ENCODE measurements around the gene MLLT3.

The MLLT3 gene

DNA sequence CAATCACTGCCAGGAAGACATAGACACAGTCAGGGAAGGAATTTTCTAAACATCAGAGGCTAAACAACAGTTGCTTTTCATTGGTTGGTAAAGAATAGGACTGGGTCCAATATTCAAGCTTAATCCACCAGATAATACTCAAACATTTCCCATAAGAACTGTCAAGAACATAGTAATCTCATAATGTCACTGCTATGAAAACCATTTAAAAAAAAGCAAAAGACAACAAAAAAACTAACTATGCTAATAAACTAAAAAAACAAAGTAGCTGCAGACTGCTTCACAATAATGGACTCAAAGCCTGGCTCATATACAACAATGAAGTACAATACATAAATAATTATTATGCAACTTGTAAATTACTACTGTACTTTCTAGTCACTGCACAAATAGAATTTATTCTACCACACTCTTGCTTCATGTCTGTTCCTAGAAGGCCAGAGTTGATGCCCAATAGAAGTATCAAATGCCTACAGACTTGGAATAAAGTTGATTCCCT, 148.7 kb downstream of the MLLT3 start:
- no peak for DNase-seq

DNA sequence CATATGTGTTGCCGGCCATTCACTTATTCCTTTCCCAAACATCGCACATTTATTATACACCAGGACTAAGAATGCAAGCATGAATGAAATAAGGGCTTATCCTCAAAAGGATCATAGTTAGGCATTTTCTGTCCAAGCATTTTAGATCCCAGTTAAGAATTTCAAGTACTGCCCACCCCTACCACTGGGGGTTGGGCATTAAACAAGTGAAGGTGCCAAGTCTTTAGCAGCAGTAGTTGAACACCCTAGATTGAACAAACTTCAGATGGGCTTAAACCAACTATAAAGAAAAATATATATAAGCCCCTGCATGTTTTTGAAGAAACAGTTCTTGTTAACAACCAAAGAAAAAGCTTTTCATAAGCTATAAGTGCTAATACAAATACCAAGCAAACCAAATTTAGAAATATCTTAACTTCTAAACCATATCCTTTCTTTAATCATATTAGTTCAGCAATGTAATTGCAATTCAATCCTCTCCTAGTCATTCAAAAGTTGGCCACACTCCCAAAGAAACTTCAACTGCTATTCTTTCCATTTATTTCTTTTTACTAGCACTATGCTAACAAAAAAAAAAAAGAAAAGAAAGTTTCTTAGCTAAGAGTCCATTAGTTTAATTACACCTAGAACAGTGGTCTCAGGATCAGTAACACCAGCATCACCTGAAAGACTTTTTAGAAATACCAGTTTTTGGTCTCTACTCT, 149.8 kb downstream of the MLLT3 start:
- DNase-seq = peak; percentile 16

DNA sequence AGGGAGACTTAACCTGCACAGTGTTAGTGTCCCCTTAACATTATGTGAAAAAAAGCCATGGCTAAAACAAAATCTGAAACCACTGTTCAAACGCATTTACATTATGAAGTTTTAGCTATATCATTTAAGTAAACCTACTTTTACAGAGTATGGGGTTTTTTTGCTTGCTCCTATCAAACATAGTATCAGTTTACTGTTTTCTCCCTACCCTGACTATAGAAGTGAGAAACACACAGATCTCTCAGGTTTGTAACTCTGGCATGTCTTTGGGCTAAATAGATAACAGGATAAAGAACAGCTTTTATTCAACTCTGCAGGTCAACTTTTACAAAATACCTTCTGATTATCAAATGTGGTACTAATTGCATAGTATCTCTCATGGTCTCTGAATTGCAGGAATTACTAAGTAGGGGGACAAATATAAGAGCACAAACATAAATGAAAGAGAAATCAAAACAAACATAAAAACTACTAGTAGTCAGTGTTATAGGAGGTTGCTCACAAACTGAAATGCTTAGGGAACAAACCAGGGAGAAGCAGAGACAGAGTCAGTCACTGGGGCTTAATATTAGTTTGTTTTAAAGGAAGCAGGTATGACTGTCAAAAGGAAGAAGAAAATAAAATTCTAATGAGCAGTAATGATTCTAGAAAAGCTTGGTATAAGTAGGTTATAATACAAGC, 155.8 kb downstream of the MLLT3 start:
- DNase-seq = no peak

DNA sequence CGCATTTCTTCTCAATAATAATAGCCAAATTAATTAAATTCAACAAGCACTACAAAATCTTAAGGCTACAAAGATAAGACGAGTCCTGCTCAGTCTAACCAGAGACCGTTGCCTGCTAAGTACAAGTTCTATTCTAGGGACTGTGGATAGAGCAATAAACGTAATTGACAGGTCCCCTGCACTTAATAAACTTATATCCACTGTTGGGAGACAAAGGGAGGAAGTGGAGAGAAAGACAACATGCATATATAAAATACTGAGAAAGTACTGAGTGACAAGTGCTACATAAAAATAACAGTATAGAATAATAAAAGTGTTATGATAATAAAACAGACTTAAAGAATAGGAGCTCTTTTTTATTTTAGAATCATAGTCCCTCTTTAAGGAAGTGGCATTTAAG, 158.1 kb downstream of the MLLT3 start:
- DNase-seq = no peak

DNA sequence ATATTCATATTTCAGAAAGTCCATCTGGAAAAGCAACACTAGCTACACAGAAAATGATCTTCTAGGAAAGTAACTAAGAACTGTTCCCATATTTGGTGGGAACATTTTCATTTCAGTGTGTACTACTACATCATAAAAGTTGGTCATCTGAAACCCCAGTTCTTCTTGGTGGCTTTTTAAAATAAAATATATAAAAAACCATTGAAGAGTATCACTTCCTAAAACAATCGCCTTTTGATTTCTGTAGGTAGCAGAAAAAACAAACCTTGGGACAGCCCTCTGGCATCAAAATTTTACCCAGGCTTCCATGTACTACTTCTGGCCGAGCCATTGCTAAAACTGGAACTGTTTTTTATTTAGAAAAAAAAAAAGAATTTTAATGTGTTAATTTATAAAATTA, 158.5 kb downstream of the MLLT3 start:
- DNase-seq = no peak

DNA sequence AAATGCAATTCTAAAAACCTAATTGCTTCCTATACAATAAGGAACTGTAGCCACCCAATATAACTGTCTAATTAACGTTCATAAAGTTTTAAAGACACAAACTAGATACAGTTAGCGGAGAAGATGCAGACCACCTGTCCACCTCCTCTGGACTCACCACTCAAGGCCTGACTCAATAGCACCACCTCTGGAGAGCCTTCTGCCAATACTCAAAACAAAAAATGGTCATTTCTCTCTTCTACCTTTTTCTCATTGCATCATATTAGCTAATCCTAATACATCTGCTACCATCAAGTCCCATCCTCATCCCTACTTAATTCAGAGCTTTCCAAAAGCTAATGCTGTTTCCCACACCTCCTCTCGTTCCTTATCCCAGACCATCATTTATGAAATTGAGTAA, 159.9 kb downstream of the MLLT3 start:
- no peak for DNase-seq

DNA sequence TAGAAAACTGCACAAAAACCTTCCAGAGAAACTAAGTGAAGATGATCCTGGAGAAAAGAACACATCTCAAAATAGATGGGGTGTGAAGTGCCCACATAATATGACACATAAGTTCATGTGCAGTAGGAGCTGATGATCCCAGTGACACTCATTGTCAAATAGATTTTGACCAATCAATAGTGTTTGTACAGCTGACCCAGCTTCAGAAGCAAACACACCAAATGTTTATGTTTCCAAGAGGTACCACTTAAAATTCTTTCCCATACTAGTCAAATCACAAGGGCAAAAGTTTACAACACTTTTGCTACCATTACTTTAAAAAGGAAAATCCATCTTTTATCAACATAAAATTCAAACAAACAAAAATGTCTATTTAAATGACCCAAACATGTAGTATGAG, 175.0 kb downstream of the MLLT3 start:
- no peak for DNase-seq

DNA sequence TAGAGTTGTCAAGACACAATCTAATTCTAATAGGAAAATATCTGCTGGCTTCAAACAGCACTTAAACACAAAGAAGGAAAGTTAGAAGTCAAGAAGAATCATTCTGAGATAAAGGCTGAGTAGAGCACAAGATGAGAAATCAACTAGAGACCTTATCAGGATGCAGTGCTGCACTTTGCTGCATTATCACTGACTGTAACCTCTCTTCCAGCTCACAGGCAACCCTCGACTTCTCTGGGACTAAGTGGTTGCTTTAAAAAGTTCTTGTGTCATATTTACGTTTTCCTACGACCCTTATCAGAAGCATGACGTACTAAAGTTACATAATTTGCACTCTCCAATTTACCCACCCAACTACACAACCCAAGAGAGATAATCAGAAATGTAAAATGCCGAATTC, 176.1 kb downstream of the MLLT3 start:
- no peak for DNase-seq

DNA sequence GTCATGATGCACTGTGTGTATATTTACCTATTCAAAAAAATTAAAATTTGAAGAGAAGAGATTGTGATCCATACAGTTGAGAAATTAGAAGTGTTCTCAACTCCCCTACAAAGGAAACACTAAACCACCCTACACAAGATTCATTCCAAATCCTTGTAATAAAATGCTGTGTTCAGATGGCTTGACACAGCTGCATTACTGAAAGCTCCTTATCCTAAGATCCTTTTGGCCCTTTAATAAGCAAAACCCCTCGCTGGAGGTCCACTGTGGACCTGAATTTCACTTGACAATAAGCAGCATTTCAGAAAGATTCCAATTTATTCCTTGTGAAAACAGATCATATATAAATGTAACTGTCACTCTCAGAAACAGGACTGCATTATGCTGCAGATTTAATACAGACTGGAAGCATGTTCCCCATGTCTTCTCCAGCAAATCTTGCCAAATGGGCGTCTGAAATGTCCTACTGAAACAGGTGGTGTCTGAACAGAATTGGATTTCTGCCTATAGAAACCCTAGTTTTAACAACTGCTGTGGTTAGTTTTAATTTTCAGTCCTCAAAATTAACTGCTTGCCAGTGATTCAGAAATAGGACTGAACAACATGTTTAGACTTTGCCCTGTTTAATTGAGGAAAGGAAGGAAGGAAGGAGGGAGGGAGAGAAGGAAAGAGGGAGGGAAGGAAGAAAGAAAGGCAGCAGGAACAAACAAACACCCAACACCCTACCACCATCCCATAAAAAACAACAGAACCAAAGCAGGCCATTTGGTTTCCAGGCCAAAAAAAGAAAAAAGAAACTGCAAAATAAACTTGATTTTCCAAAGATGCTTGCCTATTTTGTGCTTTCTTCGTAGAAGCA, 179.6 kb downstream of the MLLT3 start:
- DNase-seq = no peak

DNA sequence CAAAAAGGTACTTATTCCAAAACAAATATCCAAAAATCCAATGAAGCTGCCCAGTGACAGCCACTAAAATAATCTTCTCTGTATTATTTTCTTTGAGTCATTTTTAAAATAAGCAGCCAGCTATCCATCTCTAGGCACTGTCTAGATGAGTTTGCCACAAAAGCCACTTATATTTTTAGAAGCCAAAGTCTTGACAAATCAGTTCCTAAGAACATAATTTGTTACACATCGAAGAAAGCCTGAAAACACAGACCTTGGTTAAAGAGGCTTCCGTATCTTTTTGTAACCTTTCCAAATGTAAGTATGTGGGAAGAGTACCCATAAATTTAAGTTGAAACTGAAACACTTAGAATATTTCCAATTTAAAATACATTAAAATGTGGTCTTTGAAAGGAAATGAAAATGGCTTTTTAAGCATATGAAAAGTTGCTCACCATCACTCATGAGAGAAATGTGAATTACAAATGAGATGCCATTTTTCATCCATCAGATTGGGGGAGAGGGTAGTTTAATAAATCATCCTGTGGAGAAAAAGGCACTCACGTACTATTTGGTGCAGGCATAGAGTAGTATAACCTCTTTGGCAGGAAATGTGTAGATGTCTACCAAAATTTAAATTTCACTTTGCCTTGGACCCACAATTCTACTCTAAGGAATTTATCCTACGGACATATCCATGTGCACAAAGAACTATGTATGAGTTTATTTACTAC, 180.4 kb downstream of the MLLT3 start:
- DNase-seq = peak; percentile 71

DNA sequence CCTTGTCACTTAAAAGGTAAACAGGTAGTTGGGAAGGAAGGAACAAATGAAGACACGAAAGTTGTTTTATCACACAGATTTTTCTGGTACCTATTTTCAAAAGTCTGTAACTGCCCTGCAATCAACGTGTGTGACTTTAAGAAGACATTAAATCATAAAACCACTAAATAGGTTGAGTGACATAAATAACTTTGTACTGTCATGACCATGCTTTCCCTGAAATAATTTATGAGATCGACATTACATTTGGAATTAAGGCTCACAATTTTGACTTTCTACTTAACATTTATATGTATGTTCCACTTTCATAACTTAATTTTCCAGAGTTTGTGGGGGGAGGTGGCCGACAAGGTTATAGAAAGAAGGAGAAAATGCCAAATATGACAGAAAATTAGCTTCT, 181.1 kb downstream of the MLLT3 start:
- DNase-seq = no peak

DNA sequence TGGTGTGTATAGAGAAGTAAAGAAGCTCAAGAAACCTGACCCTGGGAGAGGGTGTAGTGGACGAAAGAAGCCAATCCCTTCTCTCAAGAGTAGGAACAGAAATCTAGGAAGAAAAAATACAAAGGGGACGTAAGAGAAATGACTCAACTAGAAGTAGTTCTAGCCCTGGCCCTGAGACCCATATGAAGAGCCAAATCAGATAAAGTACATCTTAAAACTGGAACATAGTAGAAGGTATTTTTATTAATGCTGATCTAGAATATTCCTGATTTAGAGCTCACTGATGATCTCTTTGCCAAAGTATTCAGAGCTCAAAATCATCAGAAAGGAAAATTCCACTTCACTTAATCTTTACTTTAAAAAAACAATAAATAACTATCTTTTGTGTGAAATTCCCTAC, 184.8 kb downstream of the MLLT3 start:
- DNase-seq = peak; percentile 72

DNA sequence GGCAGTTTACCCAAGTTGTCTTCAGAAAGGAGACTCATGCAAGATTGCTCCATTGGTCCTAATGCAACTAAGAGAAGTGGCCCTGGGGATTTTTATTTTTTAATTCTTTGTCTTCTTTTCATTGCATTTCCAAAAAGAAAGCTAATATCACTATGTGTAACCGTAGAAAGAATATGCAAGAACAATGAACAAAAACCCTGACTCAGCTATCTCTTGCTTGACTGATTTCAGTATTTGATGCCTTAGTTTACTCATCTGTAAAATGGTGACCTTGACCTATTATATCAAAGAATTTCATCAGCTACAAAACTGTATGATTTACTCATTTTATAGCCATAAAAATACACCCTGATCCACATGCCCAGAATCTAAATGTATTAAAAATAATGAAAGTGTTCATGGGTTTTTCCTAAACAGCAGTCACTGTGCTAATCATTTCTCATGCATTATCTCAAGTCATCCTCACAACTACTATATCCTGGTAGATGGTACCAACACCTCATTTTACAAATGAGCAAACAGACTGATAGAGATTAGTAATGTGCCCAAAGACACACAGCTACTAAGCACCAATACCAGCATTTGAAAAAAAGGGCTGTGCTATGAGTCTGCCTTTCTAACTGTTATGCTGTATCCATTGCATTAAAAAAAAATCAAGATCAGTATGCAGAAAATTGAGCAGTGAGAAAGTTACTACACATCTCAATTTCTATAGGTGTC, 185.7 kb downstream of the MLLT3 start:
- DNase-seq = no peak

DNA sequence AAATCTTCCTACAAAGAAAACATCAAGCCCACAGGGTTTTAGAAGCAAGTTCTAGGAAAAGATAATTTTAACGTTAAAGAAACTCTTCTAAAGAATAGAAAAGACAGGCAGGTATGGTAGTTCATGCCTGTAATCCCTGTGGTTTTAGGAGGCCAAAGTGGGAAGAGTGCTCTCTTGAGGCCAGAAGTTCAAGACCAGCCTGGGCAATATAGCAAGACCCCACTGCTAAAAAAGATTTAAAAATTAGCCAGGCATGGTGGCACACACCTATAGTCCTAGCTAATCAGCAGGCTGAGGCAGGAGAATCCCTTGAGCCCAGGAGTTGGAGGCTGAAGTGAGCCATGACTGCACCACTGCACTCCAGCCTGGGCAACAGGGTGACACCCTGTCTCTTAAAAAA, 193.3 kb downstream of the MLLT3 start:
- DNase-seq = no peak

DNA sequence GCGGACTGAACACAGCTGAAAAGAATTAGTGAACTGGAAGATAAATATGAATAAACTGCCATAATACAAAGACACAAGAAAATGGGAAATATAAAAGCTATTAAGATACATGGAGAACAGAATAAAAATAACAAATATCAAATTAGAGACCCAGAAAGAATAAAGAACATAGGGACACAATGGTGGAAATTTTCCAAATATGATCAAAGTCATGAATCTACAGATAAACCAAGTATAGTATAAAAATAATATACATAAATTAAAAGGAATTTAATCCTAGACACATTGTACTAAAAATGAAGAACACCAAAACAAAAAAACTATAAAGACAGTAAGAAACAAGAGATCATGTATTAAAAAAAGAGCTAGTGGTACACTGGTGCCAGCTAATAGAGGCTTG, 194.9 kb downstream of the MLLT3 start:
- no peak for DNase-seq

DNA sequence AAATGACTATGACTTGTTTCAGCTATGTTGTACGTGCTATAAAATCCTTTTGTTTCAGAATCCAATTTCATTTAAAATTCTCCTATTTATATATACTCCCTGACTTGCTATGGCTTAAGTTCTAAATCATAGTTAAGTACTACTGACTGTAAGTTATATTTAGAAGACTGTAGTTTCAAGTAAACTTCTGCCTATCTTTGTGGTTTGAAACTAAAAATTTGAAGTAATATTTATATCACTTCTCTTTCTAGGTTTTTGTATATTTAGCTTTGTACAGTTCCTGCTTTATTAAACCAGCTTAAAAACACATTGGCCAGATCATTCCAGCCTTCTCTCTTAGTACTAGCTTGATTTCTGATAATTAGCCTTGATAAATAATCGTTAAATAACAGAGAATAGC, 196.3 kb downstream of the MLLT3 start:
- no peak for DNase-seq

DNA sequence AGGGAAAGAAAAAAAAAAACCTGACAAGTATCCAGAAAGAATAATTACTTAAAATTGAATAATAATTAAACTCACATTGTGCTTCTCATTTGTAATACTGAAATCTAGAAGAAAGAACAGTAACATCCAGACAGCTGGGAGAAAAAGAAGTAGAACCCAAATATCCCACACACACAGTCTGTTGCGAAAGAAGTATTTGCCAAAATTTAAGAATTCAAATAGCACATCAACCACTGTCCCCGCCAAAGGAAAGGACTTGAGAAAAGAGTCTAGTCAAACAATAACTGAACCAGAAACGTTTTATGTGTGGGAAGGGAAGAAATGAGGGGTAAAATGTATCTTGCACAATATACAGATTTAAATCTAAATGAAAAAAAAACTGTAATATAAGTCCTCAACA, 202.8 kb downstream of the MLLT3 start:
- DNase-seq = no peak

DNA sequence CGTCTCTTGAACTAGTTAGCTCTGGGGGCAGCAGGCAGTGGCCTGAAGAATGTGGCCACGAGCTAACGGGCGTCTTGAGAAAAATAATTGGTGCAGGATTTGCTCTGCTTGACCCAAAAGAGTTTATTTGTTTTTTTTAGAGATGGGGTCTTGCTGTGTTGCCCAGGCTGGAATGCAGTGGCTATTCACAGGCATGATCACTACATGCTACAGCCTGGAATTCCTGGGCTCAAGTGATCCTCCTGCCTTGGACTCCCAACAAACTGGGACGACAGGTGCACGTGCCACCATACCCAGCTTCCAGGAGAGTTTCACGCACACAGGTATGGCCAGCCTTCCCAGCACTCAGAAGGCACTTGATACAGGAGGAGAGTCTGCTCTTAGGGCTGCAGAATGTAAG, 203.8 kb downstream of the MLLT3 start:
- DNase-seq = no peak

DNA sequence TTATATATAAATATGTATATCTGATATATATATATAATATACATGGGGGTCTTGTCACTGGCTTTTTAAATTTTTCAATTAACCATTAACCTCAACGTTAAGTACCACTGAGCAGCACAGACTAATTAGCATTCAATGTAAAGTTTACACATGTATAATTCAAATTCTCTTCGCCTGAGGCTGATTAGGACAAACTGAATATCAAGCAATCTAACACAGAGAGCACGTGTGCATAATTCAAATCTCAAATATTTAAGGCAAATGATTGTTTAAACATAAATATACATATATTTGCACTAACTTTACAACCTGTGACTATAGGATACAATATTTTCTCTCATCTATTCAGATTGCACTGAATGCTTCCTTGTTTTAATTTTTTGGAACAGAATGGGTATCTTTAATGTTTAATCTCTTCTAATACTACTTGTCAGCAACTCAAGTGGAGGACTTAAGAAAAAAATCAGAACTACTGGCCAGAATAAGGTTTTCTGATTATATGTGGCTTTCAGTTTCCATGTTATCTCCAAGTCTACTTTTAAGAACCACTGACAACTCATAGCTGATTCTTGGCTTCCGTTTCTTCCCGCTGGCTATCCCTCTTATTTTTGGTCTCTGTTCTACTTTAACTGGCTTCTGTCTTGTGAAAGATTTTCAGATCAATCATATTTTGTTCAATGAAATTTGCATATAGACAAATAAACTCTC, 204.8 kb downstream of the MLLT3 start:
- no peak for DNase-seq

DNA sequence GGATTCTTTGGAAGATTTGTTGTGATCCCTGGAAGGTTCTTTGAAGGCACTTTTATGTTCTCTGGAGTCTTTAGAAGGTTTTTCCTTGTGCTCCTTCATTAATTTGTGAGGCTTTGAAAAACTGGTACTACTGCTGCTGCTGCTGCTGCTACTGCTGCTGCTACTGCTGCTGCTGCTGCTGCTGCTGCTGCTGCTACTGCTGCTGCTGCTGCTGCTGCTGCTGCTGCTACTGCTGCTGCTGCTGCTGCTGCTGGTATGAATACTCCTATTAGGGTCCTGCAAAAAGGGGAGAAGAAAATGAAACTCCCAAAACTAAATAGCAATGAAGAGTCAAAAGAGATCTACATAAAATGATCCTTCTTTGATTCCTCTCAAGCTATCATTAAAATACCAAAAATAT, 208.1 kb downstream of the MLLT3 start:
- no peak for DNase-seq

DNA sequence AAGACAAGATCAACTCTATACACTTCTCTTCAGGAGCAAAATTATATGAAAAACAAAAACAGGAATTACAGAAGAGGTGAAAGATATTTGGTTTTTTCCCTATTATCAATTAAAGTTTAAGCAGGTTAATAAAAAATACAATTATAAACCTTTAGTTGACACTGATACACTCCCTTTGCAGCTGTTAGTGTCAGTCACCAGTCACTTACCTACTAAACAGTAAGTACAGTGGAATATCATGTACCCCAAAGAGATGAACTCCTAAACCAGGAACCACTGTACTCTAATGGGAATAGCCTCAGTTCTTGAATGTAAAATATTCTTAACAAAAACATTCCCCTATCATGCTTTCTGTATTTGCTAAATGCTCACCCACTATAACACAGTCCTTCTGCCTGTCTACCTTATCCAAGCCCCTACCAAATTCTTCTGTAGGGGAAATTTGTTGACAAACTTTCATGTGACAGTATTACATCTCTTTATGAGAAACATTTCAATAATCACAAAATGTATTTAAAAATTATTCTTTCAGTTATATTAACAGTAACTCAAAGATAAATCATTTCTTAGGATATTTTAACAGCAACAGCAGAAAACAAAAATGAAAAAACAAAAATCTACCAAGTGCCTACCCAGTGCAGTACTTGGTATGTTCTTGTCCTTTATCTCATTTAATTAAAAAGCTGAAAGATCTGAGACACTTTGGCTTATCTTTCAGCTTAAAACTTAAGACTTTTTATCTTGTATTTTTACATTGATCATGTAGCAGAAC, 212.8 kb downstream of the MLLT3 start:
- no peak for DNase-seq

Measured in fibroblast of skin of back (primary cell).